HG03460 (cell line): ENCODE data around the gene BEST4.
"Not testable (repeated sequence)": the region's sequence is repeated elsewhere in the genome, so short reads cannot be mapped to it uniquely, and the experiment has no call there.

Source experiments
- ATAC-seq: cut with Tn5 transposase; IDR thresholded peaks from one replicate; pipeline ENCODE4 v1.9.1; 2021; ENCODE audit not compliant: unreplicated experiment

Gene BEST4

GRCh38 chr1:44788120-44788860, at the start of gene BEST4:
Gene BEST4, minus strand, starts transcription at chr1:44788170. Its CDS starts 465 bp downstream, at chr1:44787705.
- ATAC-seq, result no peak

GRCh38 chr1:44835738-44836675, 48.0 kb upstream of the BEST4 start:
- ATAC-seq, result peak; percentile 79

- ATAC-seq, result no peak
Observed at GRCh38 chr1:44834328-44834727, 46.4 kb upstream of the BEST4 start.

GRCh38 chr1:44832056-44832705, 44.2 kb upstream of the BEST4 start:
- ATAC-seq, result no peak

- no peak for ATAC-seq
Observed at GRCh38 chr1:44831516-44831915, 43.5 kb upstream of the BEST4 start.

GRCh38 chr1:44830900-44831304, 42.9 kb upstream of the BEST4 start:
- ATAC-seq, result no peak

- ATAC-seq, result no peak
Observed at GRCh38 chr1:44829506-44830384, 41.8 kb upstream of the BEST4 start.

GRCh38 chr1:44828841-44829440, 41.0 kb upstream of the BEST4 start:
- ATAC-seq, result no peak

GRCh38 chr1:44828003-44828651, 40.2 kb upstream of the BEST4 start:
- no peak for ATAC-seq

GRCh38 chr1:44827197-44828002, 39.4 kb upstream of the BEST4 start:
- ATAC-seq, result no peak

- no peak for ATAC-seq
Observed at GRCh38 chr1:44826375-44827196, 38.6 kb upstream of the BEST4 start.

- ATAC-seq, result not testable (repeated sequence)
Observed at GRCh38 chr1:44824392-44824791, 36.4 kb upstream of the BEST4 start.

GRCh38 chr1:44822981-44823451, 35.0 kb upstream of the BEST4 start:
- no peak for ATAC-seq

GRCh38 chr1:44822131-44822701, 34.2 kb upstream of the BEST4 start:
- ATAC-seq, result no peak

- no peak for ATAC-seq
Observed at GRCh38 chr1:44821240-44821715, 33.3 kb upstream of the BEST4 start.

- ATAC-seq, result peak; percentile 4
Observed at GRCh38 chr1:44820328-44821239, 32.6 kb upstream of the BEST4 start.
